Keratinocyte (primary cell): ENCODE measurements around the gene TNPO3.

ENCODE experiments used
- EZH2 ChIP-seq: IDR thresholded peaks from one replicate; pipeline ENCODE4 v1.6.1; 2012; ENCODE audit warnings: inconsistent platforms, mild to moderate bottlenecking, low read length, moderate library complexity
- TF ChIP-seq, protein P1 (sequence below), 3 experiments: IDR thresholded peaks in 1 of 3; conservative IDR thresholded peaks in 1 of 3; optimal IDR thresholded peaks in 1 of 3; 2 replicates in 2 of 3; 3 replicates in 1 of 3; pipeline versions ENCODE3 to v1.5.1; 2011; ENCODE audit warnings: low read length in 3 of 3, mild to moderate bottlenecking in 3 of 3, moderate library complexity in 2 of 3, control low read depth in 1 of 3, inconsistent platforms in 1 of 3; ENCODE audit not compliant: insufficient read depth in 2 of 3; ENCODE audit errors: extremely low read depth in 1 of 3

DNA sequence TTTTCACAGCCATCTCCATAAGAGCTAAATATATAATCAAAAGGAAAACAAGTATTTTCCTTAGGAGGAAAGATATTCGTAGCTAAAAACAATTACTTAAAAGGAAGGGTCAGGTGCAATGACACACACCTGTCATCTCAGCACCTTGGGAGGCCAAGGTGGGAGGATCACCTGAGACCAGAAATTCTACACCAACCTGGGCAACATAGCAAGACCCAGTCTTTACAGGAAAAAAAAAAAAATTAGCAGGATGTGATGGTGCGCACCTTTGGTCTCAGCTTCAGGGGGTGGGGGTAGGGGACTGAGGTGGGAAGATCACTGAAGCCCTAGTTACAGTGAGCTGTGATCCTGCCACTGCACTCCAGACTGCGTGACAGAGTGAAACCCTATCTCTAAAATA, 11.9 kb downstream of the TNPO3 start:
- TF ChIP-seq, protein P1, sequence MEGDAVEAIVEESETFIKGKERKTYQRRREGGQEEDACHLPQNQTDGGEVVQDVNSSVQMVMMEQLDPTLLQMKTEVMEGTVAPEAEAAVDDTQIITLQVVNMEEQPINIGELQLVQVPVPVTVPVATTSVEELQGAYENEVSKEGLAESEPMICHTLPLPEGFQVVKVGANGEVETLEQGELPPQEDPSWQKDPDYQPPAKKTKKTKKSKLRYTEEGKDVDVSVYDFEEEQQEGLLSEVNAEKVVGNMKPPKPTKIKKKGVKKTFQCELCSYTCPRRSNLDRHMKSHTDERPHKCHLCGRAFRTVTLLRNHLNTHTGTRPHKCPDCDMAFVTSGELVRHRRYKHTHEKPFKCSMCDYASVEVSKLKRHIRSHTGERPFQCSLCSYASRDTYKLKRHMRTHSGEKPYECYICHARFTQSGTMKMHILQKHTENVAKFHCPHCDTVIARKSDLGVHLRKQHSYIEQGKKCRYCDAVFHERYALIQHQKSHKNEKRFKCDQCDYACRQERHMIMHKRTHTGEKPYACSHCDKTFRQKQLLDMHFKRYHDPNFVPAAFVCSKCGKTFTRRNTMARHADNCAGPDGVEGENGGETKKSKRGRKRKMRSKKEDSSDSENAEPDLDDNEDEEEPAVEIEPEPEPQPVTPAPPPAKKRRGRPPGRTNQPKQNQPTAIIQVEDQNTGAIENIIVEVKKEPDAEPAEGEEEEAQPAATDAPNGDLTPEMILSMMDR (optimal IDR thresholded peaks at IDR 0.05 in 1 of 3, IDR thresholded peaks at IDR 0.05 in 1 of 3, conservative IDR thresholded peaks at IDR 0.05 in 1 of 3; ENCODE audit: extremely low read depth in 1 of 3, insufficient read depth in 2 of 3, low read length in 3 of 3): no peak
- no peak for TF ChIP-seq EZH2
